MM.1S (cell line): ENCODE results near the gene SSBP2.

Experiments
- EZH2 ChIP-seq: fragments of 300-600 bp; sonication (generic); optimal IDR thresholded peaks from 2 replicates; pipeline ENCODE3; 2017; ENCODE audit warnings: low read depth, mild to moderate bottlenecking, antibody characterized with exemption, low read length, mixed read lengths
- EZH2phosphoT487 ChIP-seq: fragments of 300-600 bp; sonication (generic); IDR thresholded peaks from 2 replicates; pipeline ENCODE4 v1.6.1; 2018; ENCODE audit warnings: antibody characterized with exemption, low read length
- TF ChIP-seq, protein P1 (sequence below): fragments of 300-600 bp; sonication (generic); IDR thresholded peaks from 2 replicates; pipeline ENCODE4 v1.5.1; 2016; ENCODE audit warnings: antibody characterized with exemption, low read length, mixed read lengths

DNA sequence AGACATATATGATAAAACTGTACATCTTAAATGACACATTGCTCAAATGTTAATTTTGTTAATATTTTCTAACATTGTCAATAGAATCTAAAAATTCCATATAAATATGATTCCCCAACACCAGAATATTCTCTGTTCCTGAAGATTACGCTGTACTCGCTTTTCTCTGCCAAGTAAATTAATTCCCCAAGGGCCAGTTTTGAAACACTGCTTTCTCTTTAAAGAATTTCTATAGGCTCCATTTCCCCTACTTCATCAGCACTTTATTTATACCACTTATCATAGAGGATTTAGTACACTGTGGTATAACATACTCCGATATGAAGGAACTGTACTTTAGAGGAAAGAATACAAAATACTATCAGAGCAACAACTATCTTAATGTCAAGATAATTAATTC, 255.6 kb downstream of the SSBP2 start:
- TF ChIP-seq EZH2 (no peak), EZH2phosphoT487 (no peak)
- TF ChIP-seq, protein P1, sequence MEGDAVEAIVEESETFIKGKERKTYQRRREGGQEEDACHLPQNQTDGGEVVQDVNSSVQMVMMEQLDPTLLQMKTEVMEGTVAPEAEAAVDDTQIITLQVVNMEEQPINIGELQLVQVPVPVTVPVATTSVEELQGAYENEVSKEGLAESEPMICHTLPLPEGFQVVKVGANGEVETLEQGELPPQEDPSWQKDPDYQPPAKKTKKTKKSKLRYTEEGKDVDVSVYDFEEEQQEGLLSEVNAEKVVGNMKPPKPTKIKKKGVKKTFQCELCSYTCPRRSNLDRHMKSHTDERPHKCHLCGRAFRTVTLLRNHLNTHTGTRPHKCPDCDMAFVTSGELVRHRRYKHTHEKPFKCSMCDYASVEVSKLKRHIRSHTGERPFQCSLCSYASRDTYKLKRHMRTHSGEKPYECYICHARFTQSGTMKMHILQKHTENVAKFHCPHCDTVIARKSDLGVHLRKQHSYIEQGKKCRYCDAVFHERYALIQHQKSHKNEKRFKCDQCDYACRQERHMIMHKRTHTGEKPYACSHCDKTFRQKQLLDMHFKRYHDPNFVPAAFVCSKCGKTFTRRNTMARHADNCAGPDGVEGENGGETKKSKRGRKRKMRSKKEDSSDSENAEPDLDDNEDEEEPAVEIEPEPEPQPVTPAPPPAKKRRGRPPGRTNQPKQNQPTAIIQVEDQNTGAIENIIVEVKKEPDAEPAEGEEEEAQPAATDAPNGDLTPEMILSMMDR: no peak
